C4-2B (cell line): Measurements from ENCODE around the gene GMDS.

Source experiments
- ZFX ChIP-seq: fragments of 450-650 bp; IDR thresholded peaks from 2 replicates; pipeline ENCODE4 v1.6.1; 2017
- TF ChIP-seq, protein P1 (sequence below): fragments of 450-650 bp; conservative IDR thresholded peaks from 2 replicates; pipeline ENCODE4 v1.5.1; 2017; ENCODE audit warnings: mild to moderate bottlenecking

DNA sequence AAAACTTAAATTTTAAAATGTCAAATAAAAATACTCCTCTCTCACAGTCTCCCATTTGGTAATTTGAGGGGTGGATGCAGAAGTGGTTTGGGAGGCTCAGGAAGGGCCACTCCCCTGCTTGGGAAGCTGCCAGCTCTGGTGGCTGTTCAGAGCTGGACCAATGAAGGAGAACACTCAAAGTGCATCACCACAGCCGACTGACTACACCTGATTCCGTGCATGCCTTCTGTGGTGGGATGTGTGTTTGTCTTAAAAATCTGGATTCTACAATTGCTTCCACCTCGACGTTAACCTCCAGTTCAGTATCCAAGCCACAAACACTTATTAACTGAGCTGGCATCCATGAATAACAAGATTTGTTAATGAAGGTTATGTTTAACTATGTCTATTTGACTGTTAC is 498.4 kb downstream of the GMDS start:
- TF ChIP-seq, protein P1, sequence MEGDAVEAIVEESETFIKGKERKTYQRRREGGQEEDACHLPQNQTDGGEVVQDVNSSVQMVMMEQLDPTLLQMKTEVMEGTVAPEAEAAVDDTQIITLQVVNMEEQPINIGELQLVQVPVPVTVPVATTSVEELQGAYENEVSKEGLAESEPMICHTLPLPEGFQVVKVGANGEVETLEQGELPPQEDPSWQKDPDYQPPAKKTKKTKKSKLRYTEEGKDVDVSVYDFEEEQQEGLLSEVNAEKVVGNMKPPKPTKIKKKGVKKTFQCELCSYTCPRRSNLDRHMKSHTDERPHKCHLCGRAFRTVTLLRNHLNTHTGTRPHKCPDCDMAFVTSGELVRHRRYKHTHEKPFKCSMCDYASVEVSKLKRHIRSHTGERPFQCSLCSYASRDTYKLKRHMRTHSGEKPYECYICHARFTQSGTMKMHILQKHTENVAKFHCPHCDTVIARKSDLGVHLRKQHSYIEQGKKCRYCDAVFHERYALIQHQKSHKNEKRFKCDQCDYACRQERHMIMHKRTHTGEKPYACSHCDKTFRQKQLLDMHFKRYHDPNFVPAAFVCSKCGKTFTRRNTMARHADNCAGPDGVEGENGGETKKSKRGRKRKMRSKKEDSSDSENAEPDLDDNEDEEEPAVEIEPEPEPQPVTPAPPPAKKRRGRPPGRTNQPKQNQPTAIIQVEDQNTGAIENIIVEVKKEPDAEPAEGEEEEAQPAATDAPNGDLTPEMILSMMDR, result no peak
- TF ChIP-seq ZFX, result no peak
